GM10248 (cell line): ENCODE data around the gene GAK.
"Not testable (repeated sequence)": the region's sequence is repeated elsewhere in the genome, so short reads cannot be mapped to it uniquely, and the experiment has no call there.

ENCODE experiments used
- CTCF ChIA-PET: fragments of 300-600 bp; sonication (Branson Sonifier 250); formaldehyde crosslinking; extraction: SDS; loops from one replicate; lab custom pipeline; 2021; ENCODE audit warnings: antibody characterized with exemption; lab: Yijun Ruan, JAX
- POLR2A ChIA-PET: fragments of 350-650 bp; sonication (Branson Sonifier 250); formaldehyde crosslinking; extraction: SDS; loops from one replicate; lab custom pipeline; 2020; ENCODE audit warnings: antibody characterized with exemption; lab: Yijun Ruan, JAX
- DNase-seq: peaks from one replicate; pipeline ENCODE4 v3.0.0; 2012; ENCODE audit errors: extremely low spot score
- TF ChIP-seq, protein P1 (sequence below): IDR thresholded peaks from 2 replicates; pipeline ENCODE4 v1.5.1; 2012; ENCODE audit warnings: mild to moderate bottlenecking, low read depth; ENCODE audit errors: extremely low read depth, missing control alignments, control extremely low read depth

Gene GAK

DNA sequence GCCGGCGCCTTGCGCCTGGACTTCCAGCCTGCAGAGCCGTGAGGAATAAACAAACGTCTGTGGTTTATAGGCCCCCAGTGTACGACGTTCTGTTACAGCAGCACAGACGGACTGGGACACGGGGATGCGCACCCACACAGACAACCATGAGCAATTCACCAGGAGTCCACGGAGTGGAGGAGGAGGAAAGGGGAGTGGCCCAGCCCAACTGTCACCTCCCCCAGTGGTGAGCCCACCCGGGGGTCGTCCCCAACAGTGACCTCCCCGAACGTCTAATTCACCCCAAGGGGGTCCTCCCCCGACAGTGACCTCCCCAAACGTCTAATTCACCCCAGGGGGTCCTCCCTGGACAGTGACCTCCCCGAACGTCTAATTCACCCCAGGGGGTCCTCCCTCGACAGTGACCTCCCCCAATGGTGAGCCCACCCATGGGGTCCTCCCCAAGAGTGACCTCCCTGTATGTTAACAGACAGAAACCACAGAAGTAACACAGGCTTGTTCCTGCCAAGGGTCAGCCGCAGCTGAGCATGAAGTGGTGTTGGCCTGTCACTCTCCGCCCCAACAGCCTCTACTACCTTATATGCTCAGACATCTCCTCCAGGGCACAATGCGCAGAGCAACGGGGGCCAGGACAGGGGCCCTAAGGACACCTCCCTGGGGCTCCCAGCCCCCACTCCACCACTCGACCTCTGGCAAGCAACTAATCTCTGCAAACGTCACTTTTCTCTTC lies 6.2 kb downstream of the GAK start:
- TF ChIP-seq, protein P1, sequence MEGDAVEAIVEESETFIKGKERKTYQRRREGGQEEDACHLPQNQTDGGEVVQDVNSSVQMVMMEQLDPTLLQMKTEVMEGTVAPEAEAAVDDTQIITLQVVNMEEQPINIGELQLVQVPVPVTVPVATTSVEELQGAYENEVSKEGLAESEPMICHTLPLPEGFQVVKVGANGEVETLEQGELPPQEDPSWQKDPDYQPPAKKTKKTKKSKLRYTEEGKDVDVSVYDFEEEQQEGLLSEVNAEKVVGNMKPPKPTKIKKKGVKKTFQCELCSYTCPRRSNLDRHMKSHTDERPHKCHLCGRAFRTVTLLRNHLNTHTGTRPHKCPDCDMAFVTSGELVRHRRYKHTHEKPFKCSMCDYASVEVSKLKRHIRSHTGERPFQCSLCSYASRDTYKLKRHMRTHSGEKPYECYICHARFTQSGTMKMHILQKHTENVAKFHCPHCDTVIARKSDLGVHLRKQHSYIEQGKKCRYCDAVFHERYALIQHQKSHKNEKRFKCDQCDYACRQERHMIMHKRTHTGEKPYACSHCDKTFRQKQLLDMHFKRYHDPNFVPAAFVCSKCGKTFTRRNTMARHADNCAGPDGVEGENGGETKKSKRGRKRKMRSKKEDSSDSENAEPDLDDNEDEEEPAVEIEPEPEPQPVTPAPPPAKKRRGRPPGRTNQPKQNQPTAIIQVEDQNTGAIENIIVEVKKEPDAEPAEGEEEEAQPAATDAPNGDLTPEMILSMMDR: no peak
- ChIA-PET POLR2A (no interaction called here), CTCF (no interaction called here)
- no peak for DNase-seq

DNA sequence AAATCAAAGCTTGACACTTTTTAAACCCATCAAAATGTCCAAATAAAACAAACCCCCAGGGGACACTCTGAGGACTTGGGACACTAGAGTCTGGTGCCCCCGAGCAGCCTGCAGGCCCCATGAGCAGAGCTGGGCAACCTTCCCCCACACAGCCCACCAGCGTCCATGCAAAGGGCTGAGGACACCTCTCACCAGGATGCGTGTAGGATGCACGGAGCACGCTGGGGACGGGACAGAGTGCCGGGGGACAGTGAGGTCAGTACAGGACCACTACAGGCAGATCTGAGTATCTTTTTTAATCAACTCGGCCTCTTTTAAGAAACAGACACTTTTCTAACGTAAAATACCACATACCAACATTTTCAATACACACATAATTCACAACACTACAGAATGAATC lies 6.9 kb downstream of the GAK start:
- ChIA-PET CTCF (no interaction called here), POLR2A (no interaction called here)
- TF ChIP-seq, protein P1: no peak
- DNase-seq: no peak

DNA sequence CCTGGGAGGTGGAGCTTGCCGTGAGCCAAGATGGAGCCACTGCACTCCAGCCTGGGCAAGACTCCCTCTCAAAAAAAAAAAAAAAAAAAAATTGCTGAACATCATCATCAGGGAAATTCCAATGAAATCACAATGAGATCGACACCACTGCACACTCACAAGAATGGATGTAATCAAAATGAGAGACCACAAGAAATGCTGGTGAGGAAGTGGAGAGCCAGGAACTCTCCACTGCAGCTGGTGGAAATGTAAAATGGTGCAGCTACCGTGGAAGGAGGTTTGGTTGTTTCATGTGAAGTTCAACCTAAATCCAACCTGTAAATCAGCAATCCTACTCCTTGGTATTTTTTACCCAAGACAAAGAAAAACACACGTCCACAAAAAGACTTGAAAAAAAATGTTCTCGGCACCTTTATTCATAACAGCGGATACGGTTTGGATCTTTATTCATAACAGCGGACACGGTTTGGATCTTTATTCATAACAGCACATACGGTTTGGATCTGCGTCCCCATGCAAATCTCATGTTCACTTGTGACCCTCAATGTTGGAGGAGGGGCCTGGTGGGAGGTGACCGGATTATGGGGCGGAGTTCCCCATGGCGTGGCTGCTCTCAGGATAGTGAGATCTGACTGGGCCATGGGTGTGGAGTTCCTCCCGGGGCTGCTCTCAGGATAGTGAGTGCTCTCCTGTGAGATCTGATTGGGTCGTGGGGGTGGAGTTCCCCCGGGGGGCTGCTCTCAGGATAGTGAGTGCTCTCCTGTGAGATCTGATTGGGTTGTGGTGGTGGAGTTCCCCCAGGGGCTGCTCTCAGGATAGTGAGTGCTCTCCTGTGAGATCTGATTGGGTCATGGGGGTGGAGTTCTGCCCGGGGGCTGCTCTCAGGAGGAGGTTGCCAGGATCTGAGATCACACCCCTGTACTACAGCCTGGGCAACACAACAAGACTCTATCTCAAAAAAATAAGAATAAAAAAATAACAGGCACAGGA lies 7.7 kb downstream of the GAK start:
- ChIA-PET POLR2A (interaction anchor here (0.8 kb wide), 1 partner anchor 8 kb away, joined by 7 read pairs; the partner anchor contains the start of genes GAK and TMEM175), CTCF (interaction anchor here (1.1 kb wide), 1 partner anchor 8 kb away, joined by 4 read pairs; the partner anchor contains the start of genes GAK and TMEM175)
- TF ChIP-seq, protein P1: no peak
- peak; percentile 68 for DNase-seq

DNA sequence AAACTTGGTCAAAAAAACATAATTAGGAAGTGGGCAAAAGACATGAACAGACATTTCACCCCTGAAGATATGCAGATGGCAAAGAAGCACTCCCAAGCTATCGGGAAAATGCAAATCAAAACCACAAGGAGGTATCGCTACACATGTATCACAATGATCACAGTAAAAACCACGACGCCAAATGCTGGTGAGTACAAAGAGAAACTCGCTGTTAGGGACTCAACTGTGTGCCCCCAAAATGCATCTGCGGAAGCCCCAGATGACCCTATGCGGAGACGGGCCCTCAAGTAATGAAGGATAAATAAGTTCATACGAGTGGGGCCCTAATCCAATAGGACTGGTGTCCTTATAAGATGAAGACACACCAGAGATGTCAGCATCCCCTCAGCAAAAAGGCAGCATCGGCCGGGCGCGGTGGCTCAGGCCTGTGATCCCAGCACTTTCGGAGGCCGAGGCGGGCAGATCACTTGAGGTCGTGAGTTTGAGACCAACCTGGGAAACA lies 10.2 kb downstream of the GAK start:
- ChIA-PET POLR2A (interaction anchor here (0.5 kb wide), 1 partner anchor 248 kb away, joined by 3 read pairs; no protein-coding TSS in a partner anchor), CTCF (interaction anchor here (0.9 to 1.5 kb wide), 5 partner anchors 8 to 65 kb away, joined by 3 to 5 read pairs (median 3); partner anchors contain the start of genes GAK, IDUA and TMEM175)
- TF ChIP-seq, protein P1: no peak
- DNase-seq: peak; percentile 54

DNA sequence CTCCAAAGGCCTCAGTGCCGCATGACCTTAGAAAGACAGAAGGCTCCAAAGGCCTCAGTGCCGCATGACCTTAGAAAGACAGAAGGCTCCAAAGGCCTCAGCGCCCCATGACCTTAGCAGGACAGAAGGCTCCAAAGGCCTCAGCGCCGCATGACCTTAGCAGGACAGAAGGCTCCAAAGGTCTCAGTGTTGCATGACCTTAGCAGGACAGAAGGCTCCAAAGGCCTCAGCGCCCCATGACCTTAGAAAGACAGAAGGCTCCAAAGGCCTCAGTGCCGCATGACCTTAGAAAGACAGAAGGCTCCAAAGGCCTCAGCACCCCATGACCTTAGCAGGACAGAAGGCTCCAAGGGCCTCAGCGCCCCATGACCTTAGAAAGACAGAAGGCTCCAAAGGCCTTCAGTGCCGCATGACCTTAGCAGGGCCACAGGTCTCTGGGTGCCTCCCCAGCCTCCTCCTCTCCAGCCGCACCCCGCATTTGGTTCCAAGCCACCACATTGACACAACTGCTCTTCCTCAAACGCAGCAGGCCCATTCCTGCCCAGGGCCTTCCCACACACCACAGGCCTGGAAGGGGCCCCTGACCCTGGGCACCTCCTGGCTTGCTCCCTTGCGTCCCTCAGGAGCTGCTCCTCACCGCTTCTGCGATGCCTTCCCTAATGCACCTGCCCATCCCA lies 13.0 kb downstream of the GAK start:
- POLR2A ChIA-PET, DNase-seq, CTCF ChIA-PET: not testable (repeated sequence)

DNA sequence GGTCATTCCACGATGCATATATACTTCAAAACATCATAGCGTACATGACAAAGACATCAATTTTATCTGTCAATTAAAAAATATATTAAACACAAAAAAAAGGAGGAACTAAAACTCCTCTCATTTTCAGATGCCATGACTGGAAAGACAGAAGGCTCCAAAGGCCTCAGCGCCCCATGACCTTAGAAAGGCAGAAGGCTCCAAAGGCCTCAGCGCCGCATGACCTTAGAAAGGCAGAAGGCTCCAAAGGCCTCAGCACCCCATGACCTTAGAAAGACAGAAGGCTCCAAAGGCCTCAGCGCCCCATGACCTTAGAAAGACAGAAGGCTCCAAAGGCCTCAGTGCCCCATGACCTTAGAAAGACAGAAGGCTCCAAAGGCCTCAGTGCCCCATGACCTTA lies 13.5 kb downstream of the GAK start:
- POLR2A ChIA-PET, CTCF ChIA-PET: not testable (repeated sequence)

DNA sequence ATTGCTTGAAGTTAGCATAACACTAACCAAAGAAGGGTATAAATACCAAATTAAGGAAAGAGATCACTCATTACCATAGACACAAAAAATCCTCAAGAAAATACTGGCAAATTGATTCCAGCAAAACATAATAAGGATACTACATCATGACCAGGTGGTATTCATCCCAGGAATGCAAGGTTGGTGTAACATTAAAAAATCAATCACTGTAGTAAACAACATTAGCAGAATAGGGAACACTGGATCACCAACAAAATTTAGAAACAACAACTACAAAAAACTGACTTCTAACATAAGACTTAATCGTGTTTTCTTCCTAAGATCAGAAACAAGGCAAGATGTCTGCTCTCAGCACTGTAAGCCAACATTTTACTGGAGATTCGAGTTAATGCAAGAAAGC lies 14.1 kb downstream of the GAK start:
- ChIA-PET POLR2A (no interaction called here), CTCF (no interaction called here)
- DNase-seq: no peak
- TF ChIP-seq, protein P1: no peak

More for the DNA sequence above, 13.5 kb downstream of the GAK start:
- not testable (repeated sequence) for DNase-seq
